ENCODE results near the gene SUFU. TPM values are rescaled to one million over a fixed set of nuclear protein-coding genes. Genes with fewer than 3 reads are reported as not detected.

SUFU gene
- total RNA-seq, 1 donor: 3.6 TPM

DNA sequence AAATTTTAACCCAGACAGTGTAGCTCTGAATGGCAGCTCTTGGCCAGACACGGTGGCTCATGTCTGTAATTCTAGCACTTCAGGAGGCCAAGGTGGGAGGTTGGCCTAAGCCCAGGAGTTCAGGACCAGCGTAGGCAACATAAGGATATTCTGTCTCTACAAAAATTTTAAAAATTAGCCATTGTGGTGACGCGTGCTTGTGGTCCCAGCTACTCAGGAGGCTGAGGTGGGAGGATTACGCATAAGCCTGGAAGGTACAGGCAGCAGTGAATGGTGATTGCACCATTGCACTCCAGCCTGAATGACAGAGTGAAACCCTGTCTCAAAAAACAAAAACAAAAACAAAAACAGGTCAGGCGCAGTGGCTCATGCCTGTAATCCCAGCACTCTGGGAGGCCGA, 50.0 kb downstream of the SUFU start:
- Histone ChIP-seq H3K9me3 (ENCODE audit: low read depth, low read length) (no peaks in the 10 kb centered on the region), H3K36me3 (ENCODE audit: insufficient read depth, low read length) (peaks cover 9% of the 10 kb centered on the region)
- DNase-seq (ENCODE audit: insufficient read length, low spot score, missing footprints): no peak

GRCh38 chr10:102554531-102554930, 50.8 kb downstream of the SUFU start:
- Histone ChIP-seq H3K4me3 (ENCODE audit: insufficient read depth, low read length) (no peak overlapping the region), H4K20me1 (ENCODE audit: insufficient read depth, low read length) (peaks cover 11% of the 10 kb centered on the region), H2AFZ (ENCODE audit: low read length) (no peak overlapping the region), H3K27me3 (ENCODE audit: insufficient read depth, low read length) (no peaks in the 10 kb centered on the region), H3K36me3 (ENCODE audit: insufficient read depth, low read length) (peaks cover 9% of the 10 kb centered on the region), H3K27ac (ENCODE audit: low read depth, low read length) (no peak overlapping the region), H3K9me3 (ENCODE audit: low read depth, low read length) (no peaks in the 10 kb centered on the region), H3K4me1 (ENCODE audit: insufficient read depth, low read length) (peaks cover 10% of the 10 kb centered on the region), H3K4me2 (ENCODE audit: insufficient read depth, low read length) (no peak overlapping the region), H3K79me2 (ENCODE audit: insufficient read depth, low read length) (peaks cover 6% of the 10 kb centered on the region)
- TF ChIP-seq, protein P1, sequence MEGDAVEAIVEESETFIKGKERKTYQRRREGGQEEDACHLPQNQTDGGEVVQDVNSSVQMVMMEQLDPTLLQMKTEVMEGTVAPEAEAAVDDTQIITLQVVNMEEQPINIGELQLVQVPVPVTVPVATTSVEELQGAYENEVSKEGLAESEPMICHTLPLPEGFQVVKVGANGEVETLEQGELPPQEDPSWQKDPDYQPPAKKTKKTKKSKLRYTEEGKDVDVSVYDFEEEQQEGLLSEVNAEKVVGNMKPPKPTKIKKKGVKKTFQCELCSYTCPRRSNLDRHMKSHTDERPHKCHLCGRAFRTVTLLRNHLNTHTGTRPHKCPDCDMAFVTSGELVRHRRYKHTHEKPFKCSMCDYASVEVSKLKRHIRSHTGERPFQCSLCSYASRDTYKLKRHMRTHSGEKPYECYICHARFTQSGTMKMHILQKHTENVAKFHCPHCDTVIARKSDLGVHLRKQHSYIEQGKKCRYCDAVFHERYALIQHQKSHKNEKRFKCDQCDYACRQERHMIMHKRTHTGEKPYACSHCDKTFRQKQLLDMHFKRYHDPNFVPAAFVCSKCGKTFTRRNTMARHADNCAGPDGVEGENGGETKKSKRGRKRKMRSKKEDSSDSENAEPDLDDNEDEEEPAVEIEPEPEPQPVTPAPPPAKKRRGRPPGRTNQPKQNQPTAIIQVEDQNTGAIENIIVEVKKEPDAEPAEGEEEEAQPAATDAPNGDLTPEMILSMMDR (IDR thresholded peaks at IDR 0.05; ENCODE audit: extremely low read depth, low read depth, low read length): no peak
- no peak for DNase-seq (ENCODE audit: insufficient read length, low spot score, missing footprints)

More for the DNA sequence above, 50.0 kb downstream of the SUFU start:
- Histone ChIP-seq H3K4me1 (ENCODE audit: insufficient read depth, low read length) (peaks cover 10% of the 10 kb centered on the region), H4K20me1 (ENCODE audit: insufficient read depth, low read length) (peaks cover 11% of the 10 kb centered on the region), H2AFZ (ENCODE audit: low read length) (no peak overlapping the region), H3K4me2 (ENCODE audit: insufficient read depth, low read length) (no peak overlapping the region), H3K27me3 (ENCODE audit: insufficient read depth, low read length) (no peaks in the 10 kb centered on the region), H3K27ac (ENCODE audit: low read depth, low read length) (no peak overlapping the region), H3K79me2 (ENCODE audit: insufficient read depth, low read length) (peaks cover 6% of the 10 kb centered on the region), H3K4me3 (ENCODE audit: insufficient read depth, low read length) (no peak overlapping the region)
- TF ChIP-seq, protein P1 (IDR thresholded peaks at IDR 0.05; ENCODE audit: extremely low read depth, low read depth, low read length): no peak

GRCh38 chr10:102555781-102556328, 52.1 kb downstream of the SUFU start:
- Histone ChIP-seq H3K4me1 (ENCODE audit: insufficient read depth, low read length) (peaks cover 10% of the 10 kb centered on the region), H3K9me3 (ENCODE audit: low read depth, low read length) (no peaks in the 10 kb centered on the region), H3K4me2 (ENCODE audit: insufficient read depth, low read length) (peak overlapping the region; percentile 66), H3K27ac (ENCODE audit: low read depth, low read length) (no peak overlapping the region), H3K27me3 (ENCODE audit: insufficient read depth, low read length) (no peaks in the 10 kb centered on the region), H2AFZ (ENCODE audit: low read length) (no peak overlapping the region), H3K79me2 (ENCODE audit: insufficient read depth, low read length) (peaks cover 6% of the 10 kb centered on the region), H4K20me1 (ENCODE audit: insufficient read depth, low read length) (peaks cover 11% of the 10 kb centered on the region), H3K36me3 (ENCODE audit: insufficient read depth, low read length) (peaks cover 5% of the 10 kb centered on the region), H3K4me3 (ENCODE audit: insufficient read depth, low read length) (peak overlapping the region; percentile 16)
- peak; percentile 96 for DNase-seq (ENCODE audit: insufficient read length, low spot score, missing footprints)
- TF ChIP-seq, protein P1 (IDR thresholded peaks at IDR 0.05; ENCODE audit: extremely low read depth, low read depth, low read length): no peak

DNA sequence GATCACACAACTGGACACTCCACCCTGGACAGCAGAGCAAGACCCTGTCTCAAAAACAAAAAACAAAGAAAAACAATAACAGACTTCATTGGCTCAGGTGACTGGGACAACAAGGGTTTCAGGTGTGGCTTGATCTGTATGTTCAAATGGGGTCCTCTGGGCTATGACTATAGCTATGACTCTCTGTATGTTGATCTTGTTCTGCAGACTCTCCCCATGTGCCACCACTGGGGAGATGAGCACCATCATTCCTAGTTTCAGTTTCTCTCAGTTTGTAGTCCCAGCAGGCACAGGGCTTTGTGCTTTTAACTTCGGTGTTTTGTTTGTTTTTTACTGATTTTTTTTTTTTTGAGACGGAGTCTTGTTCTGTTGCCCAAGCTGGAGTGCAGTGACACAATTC, 53.8 kb downstream of the SUFU start:
- TF ChIP-seq, protein P1 (IDR thresholded peaks at IDR 0.05; ENCODE audit: extremely low read depth, low read depth, low read length): no peak

More for the DNA sequence above, 53.8 kb downstream of the SUFU start:
- Histone ChIP-seq H3K4me2 (ENCODE audit: insufficient read depth, low read length) (no peak overlapping the region), H3K79me2 (ENCODE audit: insufficient read depth, low read length) (peaks cover 6% of the 10 kb centered on the region), H3K4me1 (ENCODE audit: insufficient read depth, low read length) (peaks cover 10% of the 10 kb centered on the region), H4K20me1 (ENCODE audit: insufficient read depth, low read length) (peaks cover 11% of the 10 kb centered on the region), H3K27ac (ENCODE audit: low read depth, low read length) (no peak overlapping the region), H3K36me3 (ENCODE audit: insufficient read depth, low read length) (no peaks in the 10 kb centered on the region), H3K9me3 (ENCODE audit: low read depth, low read length) (no peaks in the 10 kb centered on the region), H3K27me3 (ENCODE audit: insufficient read depth, low read length) (no peaks in the 10 kb centered on the region), H2AFZ (ENCODE audit: low read length) (no peak overlapping the region), H3K4me3 (ENCODE audit: insufficient read depth, low read length) (no peak overlapping the region)
- no peak for DNase-seq (ENCODE audit: insufficient read length, low spot score, missing footprints)

All from osteoblast (primary cell).